Measurements from ENCODE around the gene RPS4Y1. TPM values are rescaled to one million over a fixed set of nuclear protein-coding genes. Genes with fewer than 3 reads are reported as not detected.

Gene RPS4Y1
- total RNA-seq, 2 donors from 2014 or later = not detected

- Histone ChIP-seq H3K27me3 (no peaks in the 10 kb centered on the region), H3K27ac (no peak overlapping the region), H3K4me1 (no peaks in the 10 kb centered on the region), H3K9me3 (no peaks in the 10 kb centered on the region), H3K4me3 (no peak overlapping the region), H3K36me3 (no peaks in the 10 kb centered on the region)
- no peak for DNase-seq (ENCODE audit: low spot score)
- no peak for TF ChIP-seq CTCF (IDR thresholded peaks at IDR 0.05)
Measured at GRCh38 chrY:2913066-2913815, 71.8 kb downstream of the RPS4Y1 start.

Other genes starting within 250 kb of the RPS4Y1 start
- not detected for gene SRY, start 53.9 kb upstream of the RPS4Y1 start, total RNA-seq
- gene ZFY, start 93.8 kb downstream of the RPS4Y1 start, total RNA-seq = not detected

Data from right atrium auricular region (tissue), 2 donors.